Thoracic aorta (tissue), 2 donors: ENCODE results near the gene TTYH3. TPM values are rescaled to one million over a fixed set of nuclear protein-coding genes. Genes with fewer than 3 reads are reported as not detected.

Experiments
- ATAC-seq: fragments of 150-250 bp; one replicate; pipeline ENCODE4 v1.8.0; 2017; ENCODE audit warnings: low read depth; ENCODE audit not compliant: insufficient number of reproducible peaks, low FRiP score
- DNase-seq: peaks from one replicate; pipeline ENCODE4 v3.0.0-alpha.2; 2020; ENCODE audit warnings: low spot score
- H3K27ac ChIP-seq, 2 donors: fragments of 200-600 bp; sonication (generic); 1 replicate in 1 of 2; 2 replicates in 1 of 2; pipeline ENCODE4 v1.5.1; 2016; ENCODE audit warnings: mild to moderate bottlenecking in 2 of 2, moderate library complexity in 2 of 2
- H3K27me3 ChIP-seq: fragments of 200-600 bp; sonication (generic); replicated peaks from 2 replicates; pipeline ENCODE4 v1.6.0; 2016; ENCODE audit warnings: mild to moderate bottlenecking; ENCODE audit not compliant: insufficient read depth
- H3K36me3 ChIP-seq: fragments of 200-600 bp; sonication (generic); one replicate; pipeline ENCODE4 v1.5.1; 2016
- H3K4me1 ChIP-seq, 2 donors: fragments of 200-600 bp; sonication (generic); 1 replicate in 1 of 2; 2 replicates in 1 of 2; pipeline versions ENCODE4 v1.5.1 to v1.6.0; 2016; ENCODE audit warnings: low read depth in 2 of 2, mild to moderate bottlenecking in 1 of 2; ENCODE audit not compliant: control insufficient read depth in 1 of 2
- H3K4me3 ChIP-seq: fragments of 200-600 bp; sonication (generic); 2 replicates; pipeline ENCODE4 v1.5.1; 2016; ENCODE audit warnings: mild to moderate bottlenecking
- H3K9me3 ChIP-seq: fragments of 200-600 bp; sonication (generic); 2 replicates; pipeline ENCODE4 v1.5.1; 2016
- CTCF ChIP-seq: fragments of 200-600 bp; sonication (generic); IDR thresholded peaks from one replicate; pipeline ENCODE4 v1.5.1; 2019; ENCODE audit warnings: antibody characterized with exemption
- total RNA-seq, 2 donors: library from RNA; depleted of rRNA; stranded (reverse); fragments of >200 nt; gene quantifications; one replicate each; pipeline versions ENCODE4 v1.1.0 to v1.2.3, GENCODE V29; 2016

TTYH3 gene
- total RNA-seq, 2 donors from 2014 or later = 58.6 to 69.3 TPM

DNA sequence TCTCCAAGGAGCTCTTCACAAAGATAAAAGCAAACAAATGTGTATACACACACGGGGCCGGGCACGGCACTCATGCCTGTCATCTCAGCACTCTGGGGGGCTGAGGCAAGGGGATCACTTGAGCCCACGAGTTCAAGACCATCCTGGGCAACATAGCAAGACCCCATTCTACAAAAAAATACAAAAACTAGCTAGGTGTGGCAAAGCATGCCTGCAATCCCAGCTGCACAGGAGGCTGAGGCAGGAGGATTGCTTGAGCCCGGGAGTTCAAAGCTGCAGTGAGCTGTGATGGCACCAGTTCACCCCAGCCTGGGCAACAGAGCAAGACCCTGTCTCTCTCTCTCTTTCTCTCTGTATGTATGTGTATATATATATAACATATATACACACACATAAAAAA is 22.3 kb downstream of the TTYH3 start:
- H3K27me3 ChIP-seq = no peaks in the 10 kb centered on the region
- no peak for ATAC-seq
- H3K4me3 ChIP-seq = no peak overlapping the region
- no peaks in the 10 kb centered on the region for H3K4me1 ChIP-seq
- DNase-seq = no peak
- H3K9me3 ChIP-seq = no peaks in the 10 kb centered on the region
- peaks cover 38% of the 10 kb centered on the region for H3K36me3 ChIP-seq
- no peak overlapping the region for H3K27ac ChIP-seq
- TF ChIP-seq CTCF = no peak

DNA sequence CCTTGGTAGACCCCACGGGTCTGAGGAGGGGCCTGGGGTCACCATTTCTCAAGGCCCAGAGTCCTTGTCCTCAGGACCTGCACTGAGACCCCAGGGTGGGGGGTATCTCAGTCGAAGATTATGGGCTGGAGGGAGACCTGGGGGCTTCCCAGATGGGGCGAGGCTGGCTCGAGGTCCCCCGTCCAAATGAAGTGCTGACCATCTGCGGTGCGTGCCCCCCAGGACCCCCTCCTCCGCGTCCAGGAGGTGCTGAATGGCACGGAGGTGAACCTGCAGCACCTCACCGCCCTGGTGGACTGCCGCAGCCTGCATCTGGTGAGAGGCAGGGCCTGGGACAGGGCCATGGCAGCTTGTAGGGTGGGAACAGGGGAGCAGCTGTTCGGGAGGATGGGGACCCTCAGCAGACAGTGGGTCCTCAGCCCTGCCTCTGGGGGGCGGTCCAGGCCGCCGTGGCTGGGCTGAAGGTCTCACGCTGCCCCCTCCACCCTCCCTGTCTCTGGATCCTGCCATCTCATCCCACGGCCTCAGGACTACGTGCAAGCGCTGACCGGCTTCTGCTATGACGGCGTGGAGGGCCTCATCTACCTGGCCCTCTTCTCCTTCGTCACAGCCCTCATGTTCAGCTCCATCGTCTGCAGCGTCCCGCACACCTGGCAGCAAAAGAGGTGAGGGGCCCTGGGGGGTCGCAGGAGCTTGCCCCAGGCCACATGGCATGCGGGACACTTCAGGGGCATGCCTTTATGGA is 24.3 kb downstream of the TTYH3 start:
- Histone ChIP-seq H3K9me3 (no peaks in the 10 kb centered on the region), H3K27me3 (no peaks in the 10 kb centered on the region), H3K4me1 (no peaks in the 10 kb centered on the region), H3K27ac (no peak overlapping the region), H3K4me3 (no peak overlapping the region), H3K36me3 (peaks cover 27% of the 10 kb centered on the region)
- TF ChIP-seq CTCF = no peak
- DNase-seq (no peak), ATAC-seq (no peak)

DNA sequence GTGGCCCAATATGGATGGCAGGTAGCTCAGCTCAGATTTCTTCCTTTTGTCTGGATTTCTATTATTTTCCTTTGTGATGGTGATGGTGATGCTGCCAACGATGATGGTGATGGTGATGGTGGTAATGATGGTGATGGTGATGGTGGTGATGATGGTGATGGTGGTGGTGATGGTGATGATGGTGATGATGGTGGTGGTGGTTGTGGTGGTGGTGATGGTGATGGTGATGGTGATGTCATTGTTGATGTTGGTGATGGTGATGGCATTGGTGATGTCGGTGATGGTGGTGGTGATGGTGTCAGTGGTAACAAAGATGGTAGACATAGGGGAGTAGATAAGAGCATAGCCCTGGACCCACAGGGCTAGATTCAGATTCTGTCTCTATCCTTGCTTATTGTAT is 25.4 kb downstream of the TTYH3 start:
- no peak for ATAC-seq
- DNase-seq = no peak
- Histone ChIP-seq H3K27ac (no peak overlapping the region), H3K9me3 (no peaks in the 10 kb centered on the region), H3K4me1 (no peaks in the 10 kb centered on the region), H3K36me3 (peaks cover 32% of the 10 kb centered on the region), H3K4me3 (no peak overlapping the region), H3K27me3 (no peaks in the 10 kb centered on the region)
- no peak for TF ChIP-seq CTCF

DNA sequence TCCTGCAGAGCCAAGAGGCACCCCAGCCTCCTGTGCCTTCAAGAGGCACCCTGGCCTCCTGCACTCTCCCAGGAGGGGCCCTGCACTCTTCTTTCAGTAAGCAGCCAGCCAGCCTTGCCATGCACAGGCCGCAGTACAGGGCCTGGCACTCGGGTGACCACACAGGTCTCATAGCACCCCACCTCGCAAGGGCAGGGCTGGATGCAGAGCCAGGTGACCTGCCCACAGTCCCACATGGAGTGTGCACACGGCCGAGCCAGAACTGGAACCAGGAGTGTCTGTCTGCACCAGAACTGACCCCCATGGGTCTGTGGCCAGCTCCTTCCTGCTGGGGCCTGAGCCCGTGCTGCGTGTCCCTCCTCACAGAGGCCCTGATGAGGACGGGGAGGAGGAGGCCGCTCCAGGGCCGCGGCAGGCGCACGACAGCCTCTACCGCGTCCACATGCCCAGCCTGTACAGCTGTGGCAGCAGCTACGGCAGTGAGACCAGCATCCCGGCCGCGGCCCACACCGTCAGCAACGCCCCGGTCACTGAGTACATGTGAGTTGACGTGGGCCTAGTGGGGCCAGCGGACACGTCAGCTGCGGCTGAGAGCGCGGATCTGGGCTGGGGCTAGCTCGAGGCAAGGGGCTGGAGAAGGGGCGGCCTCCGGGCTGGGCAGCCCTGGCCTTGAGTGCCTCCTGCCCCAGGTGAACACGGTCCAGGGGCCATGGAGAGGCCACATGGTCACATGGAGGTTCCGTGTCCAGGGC is 26.3 kb downstream of the TTYH3 start:
- Histone ChIP-seq H3K36me3 (peaks cover 37% of the 10 kb centered on the region), H3K4me1 (no peaks in the 10 kb centered on the region), H3K27ac (no peak overlapping the region), H3K4me3 (no peak overlapping the region), H3K27me3 (no peaks in the 10 kb centered on the region), H3K9me3 (no peaks in the 10 kb centered on the region)
- no peak for ATAC-seq
- no peak for DNase-seq
- no peak for TF ChIP-seq CTCF

GRCh38 chr7:2658941-2659340 is 27.2 kb downstream of the TTYH3 start:
- ATAC-seq (no peak), DNase-seq (no peak)
- no peak overlapping the region for H3K4me3 ChIP-seq
- no peak for TF ChIP-seq CTCF
- H3K27ac ChIP-seq = no peak overlapping the region
- no peaks in the 10 kb centered on the region for H3K27me3 ChIP-seq
- H3K36me3 ChIP-seq = peaks cover 37% of the 10 kb centered on the region
- H3K4me1 ChIP-seq = no peaks in the 10 kb centered on the region
- H3K9me3 ChIP-seq = no peaks in the 10 kb centered on the region
